Stimulated activated naive CD8-positive, alpha-beta T cell treated with anti-CD3 and anti-CD28 coated beads, Interleukin-15, Interleukin-2, amounts not matched to agents 100 ng/mL and 50 ng/mL, for 24 hours (primary cell): ENCODE data around the gene GLB1L2.

Experiments used
- H3K27ac Mint-ChIP-seq: one replicate; pipeline ENCODE4 v1.8.0; 2021; ENCODE audit warnings: mild to moderate bottlenecking, mixed read lengths
- H3K27me3 Mint-ChIP-seq: one replicate; pipeline ENCODE4 v1.8.0; 2021; ENCODE audit warnings: mixed read lengths
- H3K36me3 Mint-ChIP-seq: one replicate; pipeline ENCODE4 v1.8.0; 2021; ENCODE audit warnings: low read depth, mixed read lengths
- H3K4me1 Mint-ChIP-seq: one replicate; pipeline ENCODE4 v1.8.0; 2021; ENCODE audit warnings: low read depth, mixed read lengths
- H3K4me3 Mint-ChIP-seq: one replicate; pipeline ENCODE4 v1.8.0; 2021; ENCODE audit warnings: mild to moderate bottlenecking, mixed read lengths
- H3K9me3 Mint-ChIP-seq: one replicate; pipeline ENCODE4 v1.8.0; 2021; ENCODE audit warnings: mixed read lengths

Gene GLB1L2

DNA sequence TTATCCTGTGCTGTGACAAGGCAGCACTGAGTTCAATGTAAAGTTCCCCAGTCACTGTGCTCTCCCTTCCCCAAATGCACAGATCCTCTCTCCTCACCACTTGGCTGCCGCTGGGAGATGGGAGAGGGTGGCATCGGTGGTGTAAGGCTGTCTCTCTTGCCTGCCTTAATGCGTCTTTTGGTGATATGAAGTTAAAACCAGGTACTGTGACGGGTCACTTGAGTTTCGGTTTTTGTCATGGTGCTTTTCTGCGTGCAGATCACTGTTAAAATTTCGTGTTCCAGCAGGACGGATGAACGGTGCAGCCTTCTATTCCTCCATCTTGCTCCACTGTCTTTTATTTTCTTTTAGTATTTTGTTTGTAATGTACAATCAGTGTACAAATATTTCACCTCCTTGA lies 18.6 kb downstream of the GLB1L2 start:
- no peaks in the 10 kb centered on the region for H3K27me3 Mint-ChIP-seq
- no peaks in the 10 kb centered on the region for H3K36me3 Mint-ChIP-seq
- peaks cover 8% of the 10 kb centered on the region for H3K4me1 Mint-ChIP-seq
- no peak overlapping the region for H3K4me3 Mint-ChIP-seq
- no peaks in the 10 kb centered on the region for H3K9me3 Mint-ChIP-seq
- H3K27ac Mint-ChIP-seq = no peak overlapping the region

- Mint-ChIP-seq H3K4me3 (no peak overlapping the region), H3K4me1 (peaks cover 8% of the 10 kb centered on the region), H3K27ac (no peak overlapping the region), H3K27me3 (no peaks in the 10 kb centered on the region), H3K36me3 (no peaks in the 10 kb centered on the region), H3K9me3 (no peaks in the 10 kb centered on the region)
Observed at GRCh38 chr11:134352111-134352510, 20.3 kb downstream of the GLB1L2 start.

DNA sequence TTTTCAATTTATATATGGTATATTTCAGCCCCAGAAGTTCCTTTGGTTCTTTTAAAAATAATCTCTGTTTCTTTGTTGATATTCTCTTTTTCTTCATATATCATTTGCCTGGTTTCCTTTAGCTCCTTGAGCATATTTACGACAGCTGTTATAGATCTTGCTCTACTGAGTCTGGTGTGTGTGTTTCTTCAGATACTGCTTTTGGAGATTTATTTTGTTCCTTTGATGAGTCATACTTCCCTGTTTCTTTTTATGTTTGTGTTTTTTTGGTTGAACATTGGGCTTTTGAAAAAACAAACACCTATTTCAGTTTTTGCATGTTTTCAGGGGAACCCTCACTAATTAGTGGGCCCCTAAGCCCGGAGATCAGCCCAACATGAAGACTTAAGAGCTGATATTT lies 23.3 kb downstream of the GLB1L2 start:
- Mint-ChIP-seq H3K36me3 (no peaks in the 10 kb centered on the region), H3K9me3 (no peaks in the 10 kb centered on the region), H3K27ac (no peak overlapping the region), H3K4me3 (no peak overlapping the region), H3K4me1 (peaks cover 5% of the 10 kb centered on the region), H3K27me3 (peaks cover 3% of the 10 kb centered on the region)

- H3K4me1 Mint-ChIP-seq = peaks cover 6% of the 10 kb centered on the region
- no peak overlapping the region for H3K4me3 Mint-ChIP-seq
- no peak overlapping the region for H3K27ac Mint-ChIP-seq
- no peaks in the 10 kb centered on the region for H3K36me3 Mint-ChIP-seq
- H3K27me3 Mint-ChIP-seq = peaks cover 4% of the 10 kb centered on the region
- no peaks in the 10 kb centered on the region for H3K9me3 Mint-ChIP-seq
Observed at GRCh38 chr11:134355656-134356055, 23.9 kb downstream of the GLB1L2 start.

GRCh38 chr11:134356656-134357544 lies 25.1 kb downstream of the GLB1L2 start:
- no peak overlapping the region for H3K27ac Mint-ChIP-seq
- no peaks in the 10 kb centered on the region for H3K9me3 Mint-ChIP-seq
- H3K4me3 Mint-ChIP-seq = no peak overlapping the region
- no peaks in the 10 kb centered on the region for H3K36me3 Mint-ChIP-seq
- H3K4me1 Mint-ChIP-seq = peaks cover 9% of the 10 kb centered on the region
- peaks cover 12% of the 10 kb centered on the region for H3K27me3 Mint-ChIP-seq

DNA sequence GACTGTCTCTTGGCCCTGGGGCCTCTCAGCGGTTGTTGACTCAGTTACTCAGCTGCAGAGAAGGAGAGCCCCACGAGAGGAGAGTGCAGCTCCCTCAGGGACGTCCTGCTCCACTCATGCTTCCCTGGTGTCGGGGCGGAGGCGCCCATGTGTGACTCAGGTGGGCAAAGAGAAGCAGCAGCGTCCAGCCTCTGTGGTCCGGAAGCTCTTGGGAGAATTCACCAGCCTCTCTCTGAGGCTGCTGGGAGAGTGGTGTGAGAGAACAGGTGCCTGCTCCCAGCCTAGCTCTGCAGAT lies 25.7 kb downstream of the GLB1L2 start:
- no peaks in the 10 kb centered on the region for H3K36me3 Mint-ChIP-seq
- H3K9me3 Mint-ChIP-seq = no peaks in the 10 kb centered on the region
- peak overlapping the region; percentile 8 for H3K27ac Mint-ChIP-seq
- peaks cover 14% of the 10 kb centered on the region for H3K27me3 Mint-ChIP-seq
- peaks cover 10% of the 10 kb centered on the region for H3K4me1 Mint-ChIP-seq
- no peak overlapping the region for H3K4me3 Mint-ChIP-seq

DNA sequence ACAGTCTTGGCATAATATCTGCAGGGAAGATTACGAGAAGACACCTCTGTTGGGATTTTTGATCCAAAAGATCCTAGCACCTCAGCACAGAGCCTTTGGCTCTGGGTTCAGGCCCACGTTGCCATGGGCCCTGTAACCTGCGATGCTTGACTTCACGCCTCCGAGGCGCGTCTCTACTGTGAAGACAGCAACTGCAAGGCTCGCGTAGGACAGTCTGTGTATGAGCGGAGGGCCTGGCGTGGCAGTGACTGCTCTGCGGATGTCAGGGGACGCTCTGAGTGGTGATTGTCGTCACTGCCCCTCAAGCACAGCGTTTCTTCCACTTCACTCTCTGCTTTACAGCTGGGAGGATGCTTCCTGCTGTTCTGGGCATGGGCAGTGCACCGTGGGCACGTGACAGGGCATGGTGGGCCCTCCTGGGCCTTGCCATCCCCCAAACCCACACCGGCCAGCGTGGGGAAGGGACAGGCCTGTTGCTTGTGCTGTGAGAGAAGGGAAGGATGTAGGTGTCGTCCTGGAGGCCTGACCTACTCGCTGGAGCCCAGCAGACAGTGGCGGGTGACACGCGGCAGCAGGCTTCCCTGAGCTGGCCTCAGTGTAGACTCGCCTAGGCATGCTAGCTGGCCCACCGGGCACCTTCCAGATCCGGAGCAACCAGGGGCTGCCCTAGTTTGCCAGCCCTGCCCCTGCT lies 26.5 kb downstream of the GLB1L2 start:
- H3K4me3 Mint-ChIP-seq = no peak overlapping the region
- H3K36me3 Mint-ChIP-seq = no peaks in the 10 kb centered on the region
- H3K27ac Mint-ChIP-seq = peak overlapping the region; percentile 8
- H3K9me3 Mint-ChIP-seq = no peaks in the 10 kb centered on the region
- peaks cover 14% of the 10 kb centered on the region for H3K27me3 Mint-ChIP-seq
- peaks cover 10% of the 10 kb centered on the region for H3K4me1 Mint-ChIP-seq

- Mint-ChIP-seq H3K9me3 (no peaks in the 10 kb centered on the region), H3K4me1 (peaks cover 10% of the 10 kb centered on the region), H3K27ac (no peak overlapping the region), H3K36me3 (no peaks in the 10 kb centered on the region), H3K27me3 (peaks cover 14% of the 10 kb centered on the region), H3K4me3 (no peak overlapping the region)
Observed at GRCh38 chr11:134358856-134359490, 27.2 kb downstream of the GLB1L2 start.

DNA sequence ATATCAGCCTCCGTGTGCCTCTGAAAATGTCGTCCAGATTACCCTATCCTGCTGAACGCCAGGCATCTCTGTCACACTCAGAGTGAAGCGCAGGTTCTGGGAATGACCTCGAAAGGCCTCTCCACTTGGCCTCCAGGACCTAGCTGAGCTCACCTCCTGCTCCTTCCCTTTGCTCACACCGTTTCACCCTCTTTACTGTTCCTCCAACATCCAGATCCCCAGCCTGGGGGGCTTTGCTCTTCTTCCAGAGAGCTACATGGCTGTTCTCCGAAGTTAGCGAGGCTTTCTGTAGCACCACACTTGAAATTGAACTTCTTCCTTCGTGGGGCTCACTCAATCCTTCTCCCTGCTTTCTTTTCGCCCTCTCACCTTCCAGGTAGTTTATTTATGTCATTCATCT lies 27.9 kb downstream of the GLB1L2 start:
- Mint-ChIP-seq H3K27me3 (peaks cover 14% of the 10 kb centered on the region), H3K27ac (no peak overlapping the region), H3K4me3 (no peak overlapping the region), H3K36me3 (no peaks in the 10 kb centered on the region), H3K9me3 (no peaks in the 10 kb centered on the region), H3K4me1 (peaks cover 10% of the 10 kb centered on the region)

GRCh38 chr11:134360050-134360835 lies 28.5 kb downstream of the GLB1L2 start:
- Mint-ChIP-seq H3K36me3 (no peaks in the 10 kb centered on the region), H3K4me1 (peaks cover 10% of the 10 kb centered on the region), H3K27me3 (peaks cover 14% of the 10 kb centered on the region), H3K27ac (peak overlapping the region; percentile 74), H3K4me3 (no peak overlapping the region), H3K9me3 (no peaks in the 10 kb centered on the region)

DNA sequence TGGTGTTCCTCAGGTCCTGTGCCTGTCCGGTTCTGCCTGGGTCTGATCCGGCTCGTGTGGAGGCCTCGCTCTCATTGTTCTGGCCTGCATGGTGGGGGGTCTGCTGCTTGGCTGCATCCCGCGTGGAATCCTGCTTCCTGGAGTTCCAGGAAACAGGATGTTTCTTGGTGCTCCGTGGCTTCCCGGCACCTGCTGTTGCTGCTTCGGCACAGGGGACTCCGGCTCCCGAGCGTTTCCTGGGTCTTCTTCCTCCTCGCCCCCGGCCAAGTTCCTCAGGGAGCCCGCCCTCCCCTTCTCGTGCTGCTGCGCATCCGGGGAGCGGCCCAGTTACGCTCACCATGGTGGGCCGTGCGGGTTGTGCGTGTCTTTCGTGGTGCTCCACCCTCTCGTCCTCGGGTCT lies 29.9 kb downstream of the GLB1L2 start:
- Mint-ChIP-seq H3K27ac (no peak overlapping the region), H3K4me3 (no peak overlapping the region), H3K36me3 (no peaks in the 10 kb centered on the region), H3K27me3 (peaks cover 14% of the 10 kb centered on the region), H3K4me1 (peaks cover 10% of the 10 kb centered on the region), H3K9me3 (no peaks in the 10 kb centered on the region)

GRCh38 chr11:134362192-134362901 lies 30.6 kb downstream of the GLB1L2 start:
- H3K27ac Mint-ChIP-seq = no peak overlapping the region
- no peak overlapping the region for H3K4me3 Mint-ChIP-seq
- H3K27me3 Mint-ChIP-seq = peaks cover 14% of the 10 kb centered on the region

GRCh38 chr11:134363161-134363560 lies 31.4 kb downstream of the GLB1L2 start:
- Mint-ChIP-seq H3K27ac (no peak overlapping the region), H3K36me3 (no peaks in the 10 kb centered on the region), H3K27me3 (peaks cover 14% of the 10 kb centered on the region), H3K4me3 (no peak overlapping the region), H3K9me3 (no peaks in the 10 kb centered on the region), H3K4me1 (peaks cover 10% of the 10 kb centered on the region)

More at GRCh38 chr11:134362192-134362901, 30.6 kb downstream of the GLB1L2 start:
- H3K36me3 Mint-ChIP-seq = no peaks in the 10 kb centered on the region
- peaks cover 10% of the 10 kb centered on the region for H3K4me1 Mint-ChIP-seq
- H3K9me3 Mint-ChIP-seq = no peaks in the 10 kb centered on the region

DNA sequence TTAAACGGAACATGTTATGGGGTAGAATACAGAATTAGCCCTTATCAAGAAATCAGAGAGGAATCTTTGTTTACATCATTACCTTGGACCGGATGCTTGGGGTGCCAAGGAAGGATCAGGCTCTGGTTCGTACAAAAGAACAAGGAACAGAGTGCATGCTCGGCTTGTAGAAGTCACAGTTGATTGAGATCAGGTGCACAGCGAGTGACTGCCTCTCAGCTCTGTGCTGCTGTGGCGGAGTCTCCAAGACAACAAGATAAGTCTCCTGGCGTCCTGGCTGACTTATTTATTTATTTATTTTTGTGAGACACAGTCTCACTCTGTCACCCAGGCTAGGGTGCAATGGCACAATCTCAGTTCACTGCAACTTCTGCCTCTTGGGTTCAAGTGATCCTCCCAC lies 31.8 kb downstream of the GLB1L2 start:
- H3K36me3 Mint-ChIP-seq = no peaks in the 10 kb centered on the region
- no peak overlapping the region for H3K4me3 Mint-ChIP-seq
- H3K4me1 Mint-ChIP-seq = peaks cover 10% of the 10 kb centered on the region
- peaks cover 14% of the 10 kb centered on the region for H3K27me3 Mint-ChIP-seq
- H3K9me3 Mint-ChIP-seq = no peaks in the 10 kb centered on the region
- H3K27ac Mint-ChIP-seq = no peak overlapping the region
